HG03521 (cell line): ENCODE measurements around the gene UBIAD1.
"Not testable (repeated sequence)": the region's sequence is repeated elsewhere in the genome, so short reads cannot be mapped to it uniquely, and the experiment has no call there.

Experiments
- ATAC-seq: cut with Tn5 transposase; IDR thresholded peaks from one replicate; pipeline ENCODE4 v1.9.1; 2021; ENCODE audit warnings: mild to moderate bottlenecking, moderate library complexity; ENCODE audit not compliant: unreplicated experiment

The UBIAD1 gene

GRCh38 chr1:11279630-11280029, 6.6 kb downstream of the UBIAD1 start:
- ATAC-seq, result no peak

GRCh38 chr1:11280719-11281376, 7.8 kb downstream of the UBIAD1 start:
- ATAC-seq, result no peak

- ATAC-seq, result no peak
These were observed 8.7 kb downstream of the UBIAD1 start for GRCh38 chr1:11281518-11282331.

GRCh38 chr1:11283151-11283550, 10.2 kb downstream of the UBIAD1 start:
- no peak for ATAC-seq

- ATAC-seq, result no peak
These were observed 11.8 kb downstream of the UBIAD1 start for GRCh38 chr1:11284784-11285183.

GRCh38 chr1:11285883-11286734, 13.1 kb downstream of the UBIAD1 start:
- ATAC-seq, result no peak

GRCh38 chr1:11286735-11287410, 13.9 kb downstream of the UBIAD1 start:
- no peak for ATAC-seq

GRCh38 chr1:11289064-11289463, 16.1 kb downstream of the UBIAD1 start:
- no peak for ATAC-seq

- no peak for ATAC-seq
These were observed 18.1 kb downstream of the UBIAD1 start for GRCh38 chr1:11291049-11291448.

- no peak for ATAC-seq
These were observed 20.9 kb downstream of the UBIAD1 start for GRCh38 chr1:11293856-11294255.

- ATAC-seq, result no peak
These were observed 22.0 kb downstream of the UBIAD1 start for GRCh38 chr1:11294951-11295350.

GRCh38 chr1:11295905-11296304, 22.9 kb downstream of the UBIAD1 start:
- ATAC-seq, result no peak

GRCh38 chr1:11297774-11298173, 24.8 kb downstream of the UBIAD1 start:
- not testable (repeated sequence) for ATAC-seq

GRCh38 chr1:11298390-11299224, 25.6 kb downstream of the UBIAD1 start:
- ATAC-seq, result no peak

- no peak for ATAC-seq
These were observed 26.2 kb downstream of the UBIAD1 start for GRCh38 chr1:11299225-11299574.

GRCh38 chr1:11301601-11302000, 28.6 kb downstream of the UBIAD1 start:
- ATAC-seq, result no peak

- ATAC-seq, result no peak
These were observed 29.4 kb downstream of the UBIAD1 start for GRCh38 chr1:11302366-11302765.

- not testable (repeated sequence) for ATAC-seq
These were observed 32.5 kb downstream of the UBIAD1 start for GRCh38 chr1:11305516-11305915.

GRCh38 chr1:11307852-11308251, 34.9 kb downstream of the UBIAD1 start:
- ATAC-seq, result no peak

GRCh38 chr1:11308699-11309224, 35.8 kb downstream of the UBIAD1 start:
- ATAC-seq, result no peak
